DOHH2 (cell line): ENCODE data around the gene STRA6.

Experiments used
- H3F3A ChIP-seq: fragments of 200-600 bp; sonication (generic), shearing (Covaris generic); 2 replicates; pipeline ENCODE4 v1.6.0; 2016; ENCODE audit warnings: antibody characterized with exemption, mild to moderate bottlenecking; ENCODE audit not compliant: control insufficient read depth, insufficient read depth
- H3K27ac ChIP-seq: fragments of 200-600 bp; sonication (generic); 2 replicates; pipeline ENCODE4 v1.5.1; 2014; ENCODE audit warnings: low read depth, mild to moderate bottlenecking, low read length, moderate library complexity
- H3K27me3 ChIP-seq: fragments of 200-600 bp; sonication (generic); 2 replicates; pipeline ENCODE4 v1.6.1; 2014; ENCODE audit warnings: mild to moderate bottlenecking, low read length, mixed read lengths; ENCODE audit not compliant: control insufficient read depth
- H3K36me3 ChIP-seq: fragments of 200-600 bp; sonication (generic); 2 replicates; pipeline ENCODE4 v1.6.1; 2014; ENCODE audit warnings: mild to moderate bottlenecking, low read length, moderate library complexity, mixed read lengths; ENCODE audit not compliant: control insufficient read depth
- H3K4me1 ChIP-seq: fragments of 200-600 bp; sonication (generic); 2 replicates; pipeline ENCODE4 v1.6.1; 2014; ENCODE audit warnings: mild to moderate bottlenecking, low read length, mixed read lengths; ENCODE audit not compliant: control insufficient read depth
- H3K4me2 ChIP-seq: fragments of 200-600 bp; sonication (generic); 2 replicates; pipeline ENCODE4 v1.6.0; 2014; ENCODE audit warnings: mild to moderate bottlenecking, low read length, moderate library complexity
- H3K4me3 ChIP-seq: fragments of 200-600 bp; sonication (generic); 2 replicates; pipeline ENCODE4 v1.5.1; 2014; ENCODE audit warnings: mild to moderate bottlenecking, low read length, mixed read lengths
- H3K79me2 ChIP-seq: fragments of 200-600 bp; sonication (generic); 2 replicates; pipeline ENCODE4 v1.6.1; 2014; ENCODE audit warnings: mild to moderate bottlenecking, low read length, mixed read lengths; ENCODE audit not compliant: control insufficient read depth
- H3K9me2 ChIP-seq: fragments of 200-600 bp; sonication (generic); replicated peaks from 2 replicates; pipeline ENCODE4 v1.6.1; 2014; ENCODE audit warnings: mild to moderate bottlenecking, low read length, mixed read lengths; ENCODE audit not compliant: control insufficient read depth
- H3K9me3 ChIP-seq: fragments of 200-600 bp; sonication (generic); 2 replicates; pipeline ENCODE4 v1.6.1; 2014; ENCODE audit warnings: antibody characterized with exemption, low read length, mixed read lengths; ENCODE audit not compliant: control insufficient read depth, insufficient read depth
- H4K20me1 ChIP-seq: fragments of 200-600 bp; sonication (generic); 2 replicates; pipeline ENCODE4 v1.6.0; 2014; ENCODE audit warnings: low read depth, mild to moderate bottlenecking, antibody characterized with exemption, low read length, moderate library complexity; ENCODE audit not compliant: control insufficient read depth, insufficient read depth
- EZH2phosphoT487 ChIP-seq: fragments of 200-600 bp; sonication (generic); IDR thresholded peaks from 2 replicates; pipeline ENCODE4 v1.6.1; 2017; ENCODE audit warnings: borderline replicate concordance, mild to moderate bottlenecking, antibody characterized with exemption, low read length, moderate library complexity, mixed read lengths
- TF ChIP-seq, protein P1 (sequence below): fragments of 200-600 bp; sonication (generic); IDR thresholded peaks from one replicate; pipeline ENCODE4 v1.5.1; 2014; ENCODE audit warnings: antibody characterized with exemption, mild to moderate bottlenecking, low read depth, low read length; ENCODE audit not compliant: poor library complexity, severe bottlenecking

STRA6 gene

DNA sequence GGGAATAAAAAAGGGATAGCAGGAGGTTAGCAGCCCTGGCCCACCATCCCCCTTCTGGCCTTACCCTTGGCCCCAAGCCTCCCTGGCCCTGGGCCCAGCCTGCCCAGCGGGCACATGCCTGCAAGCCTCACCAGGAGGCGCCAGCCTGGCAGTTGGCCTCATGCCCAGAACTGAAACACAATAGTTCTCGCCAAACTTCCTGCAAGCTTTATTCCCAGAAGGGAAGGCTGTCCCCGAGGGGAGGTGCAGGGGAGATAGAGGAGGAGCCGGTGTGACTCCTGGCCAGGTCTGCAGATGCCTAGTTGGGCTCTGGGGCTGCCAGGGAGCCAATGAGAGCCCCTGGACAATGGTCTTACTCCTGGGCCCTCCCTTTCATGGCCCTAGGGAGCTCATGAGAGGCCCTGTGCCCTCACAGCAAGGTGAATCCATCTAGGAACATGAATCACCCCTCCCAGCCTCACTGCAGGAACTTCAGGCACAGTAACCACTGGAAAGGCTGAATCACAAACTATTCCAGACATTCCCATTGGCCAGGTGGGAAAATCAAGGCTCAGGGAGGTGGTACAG, 37.5 kb upstream of the STRA6 start:
- no peak for TF ChIP-seq EZH2phosphoT487
- TF ChIP-seq, protein P1, sequence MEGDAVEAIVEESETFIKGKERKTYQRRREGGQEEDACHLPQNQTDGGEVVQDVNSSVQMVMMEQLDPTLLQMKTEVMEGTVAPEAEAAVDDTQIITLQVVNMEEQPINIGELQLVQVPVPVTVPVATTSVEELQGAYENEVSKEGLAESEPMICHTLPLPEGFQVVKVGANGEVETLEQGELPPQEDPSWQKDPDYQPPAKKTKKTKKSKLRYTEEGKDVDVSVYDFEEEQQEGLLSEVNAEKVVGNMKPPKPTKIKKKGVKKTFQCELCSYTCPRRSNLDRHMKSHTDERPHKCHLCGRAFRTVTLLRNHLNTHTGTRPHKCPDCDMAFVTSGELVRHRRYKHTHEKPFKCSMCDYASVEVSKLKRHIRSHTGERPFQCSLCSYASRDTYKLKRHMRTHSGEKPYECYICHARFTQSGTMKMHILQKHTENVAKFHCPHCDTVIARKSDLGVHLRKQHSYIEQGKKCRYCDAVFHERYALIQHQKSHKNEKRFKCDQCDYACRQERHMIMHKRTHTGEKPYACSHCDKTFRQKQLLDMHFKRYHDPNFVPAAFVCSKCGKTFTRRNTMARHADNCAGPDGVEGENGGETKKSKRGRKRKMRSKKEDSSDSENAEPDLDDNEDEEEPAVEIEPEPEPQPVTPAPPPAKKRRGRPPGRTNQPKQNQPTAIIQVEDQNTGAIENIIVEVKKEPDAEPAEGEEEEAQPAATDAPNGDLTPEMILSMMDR: no peak
- Histone ChIP-seq H3K79me2 (no peaks in the 10 kb centered on the region), H3K9me3 (no peaks in the 10 kb centered on the region), H3K36me3 (no peaks in the 10 kb centered on the region), H4K20me1 (no peaks in the 10 kb centered on the region), H3K27me3 (no peaks in the 10 kb centered on the region), H3F3A (no peaks in the 10 kb centered on the region), H3K4me2 (no peak overlapping the region), H3K4me3 (no peak overlapping the region), H3K9me2 (no peaks in the 10 kb centered on the region), H3K4me1 (no peaks in the 10 kb centered on the region), H3K27ac (no peak overlapping the region)

DNA sequence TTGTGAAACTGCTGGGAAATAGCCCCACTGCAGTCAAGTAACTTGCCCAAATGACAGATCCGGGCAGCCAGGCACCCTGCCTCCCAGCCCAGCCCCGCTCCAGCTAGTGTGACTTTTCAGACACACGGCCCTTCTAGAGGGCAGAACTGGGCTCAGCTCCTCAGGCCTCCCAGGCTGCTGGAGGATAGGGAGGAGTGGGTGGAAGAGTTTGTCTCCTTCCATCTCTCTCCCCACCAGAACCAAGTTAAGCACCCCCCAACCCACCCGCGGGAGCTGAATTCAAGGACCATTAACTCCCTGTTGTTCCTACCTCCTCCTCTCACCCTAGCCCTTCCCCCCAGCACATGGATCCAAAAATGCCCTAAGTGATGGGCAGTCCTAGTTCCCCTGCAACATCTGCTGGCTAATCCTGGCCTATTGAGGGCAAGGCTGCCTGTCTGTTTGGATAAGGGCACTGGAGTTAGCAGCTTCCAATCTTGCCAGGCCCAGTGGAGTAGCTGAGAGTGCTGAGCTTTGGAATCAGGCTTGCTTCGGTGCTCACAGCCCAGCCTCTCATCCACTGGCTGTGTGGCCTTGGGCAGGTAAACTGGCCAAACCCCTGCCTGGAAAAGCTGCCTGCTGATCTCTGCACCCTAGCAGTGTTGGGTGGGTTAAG, 36.6 kb upstream of the STRA6 start:
- TF ChIP-seq, protein P1: no peak
- no peak for TF ChIP-seq EZH2phosphoT487
- no peak overlapping the region for H3K27ac ChIP-seq
- no peaks in the 10 kb centered on the region for H3K9me2 ChIP-seq
- H3K36me3 ChIP-seq: no peaks in the 10 kb centered on the region
- H3K9me3 ChIP-seq: no peaks in the 10 kb centered on the region
- H3K27me3 ChIP-seq: no peaks in the 10 kb centered on the region
- no peak overlapping the region for H3K4me2 ChIP-seq
- no peaks in the 10 kb centered on the region for H3K79me2 ChIP-seq
- no peak overlapping the region for H3K4me3 ChIP-seq
- H3K4me1 ChIP-seq: no peaks in the 10 kb centered on the region
- no peaks in the 10 kb centered on the region for H4K20me1 ChIP-seq
- no peaks in the 10 kb centered on the region for H3F3A ChIP-seq

DNA sequence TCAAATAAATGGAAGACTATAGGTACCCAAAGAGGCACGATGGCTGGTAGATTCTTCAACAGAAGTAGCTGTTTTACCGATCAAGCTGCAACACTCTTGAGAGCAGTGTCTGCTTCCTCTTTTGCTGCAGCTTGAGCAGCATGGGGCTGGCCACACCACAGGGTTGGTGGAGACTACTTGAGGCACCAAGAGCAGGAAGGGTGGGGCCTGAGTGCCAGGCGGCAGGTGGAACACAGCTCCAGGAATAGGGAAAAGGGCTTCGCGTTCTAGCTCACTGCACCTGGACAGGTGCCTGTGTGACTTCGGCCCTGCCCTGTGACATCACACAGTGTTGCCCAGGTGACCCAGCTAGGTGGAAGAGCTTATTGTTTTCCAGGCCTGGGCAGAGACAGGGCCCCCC, 33.4 kb upstream of the STRA6 start, which contains the start of gene CCDC33:
CCDC33 (plus strand) TSS at position 365 of the 400 bp plus-strand sequence. CDS start 394 bp downstream, outside the sequence.
- no peak within 1 kb of the TSS for H3K4me3 ChIP-seq
- H4K20me1 ChIP-seq: no peaks in the 10 kb centered on the region
- H3K4me2 ChIP-seq: no peak within 1 kb of the TSS
- H3K27me3 ChIP-seq: 0 out of 2 replicates have a peak, but pooled peaks cover 2% of the 10 kb centered on the region
- no peaks in the 10 kb centered on the region for H3K9me2 ChIP-seq
- H3K36me3 ChIP-seq: no peaks in the 10 kb centered on the region
- H3K27ac ChIP-seq: no peak within 1 kb of the TSS
- no peaks in the 10 kb centered on the region for H3K79me2 ChIP-seq
- no peaks in the 10 kb centered on the region for H3K9me3 ChIP-seq
- no peaks in the 10 kb centered on the region for H3K4me1 ChIP-seq
- H3F3A ChIP-seq: no peaks in the 10 kb centered on the region
- no peak for TF ChIP-seq EZH2phosphoT487
- TF ChIP-seq, protein P1: no peak
